HepG2 (cell line): Measurements from ENCODE around the gene PPP2R5D. TPM values are rescaled to one million over a fixed set of nuclear protein-coding genes. Genes with fewer than 3 reads are reported as not detected.
A peak's percentile ranks its signal among the peaks of the same experiment; 100 is the strongest.

Experiments
- GLI4 ChIP-seq: sonication (generic); formaldehyde crosslinking; IDR thresholded peaks from 2 replicates; pipeline ENCODE4 v1.5.1; 2020; ENCODE audit warnings: missing genetic modification reagents, mild to moderate bottlenecking, moderate library complexity, borderline replicate concordance
- HNRNPL ChIP-seq: fragments of 200-400 bp; formaldehyde crosslinking; IDR thresholded peaks from 2 replicates; pipeline ENCODE4 v1.6.1; 2017; ENCODE audit warnings: mild to moderate bottlenecking, low read depth, low read length
- MTF1 ChIP-seq: sonication (generic); formaldehyde crosslinking; IDR thresholded peaks from 2 replicates; pipeline ENCODE4 v1.5.0; 2020; ENCODE audit warnings: missing genetic modification reagents
- MTF2 ChIP-seq: sonication (generic); formaldehyde crosslinking; IDR thresholded peaks from 2 replicates; pipeline ENCODE4 v1.5.0; 2020; ENCODE audit warnings: missing genetic modification reagents, borderline replicate concordance
- NBN ChIP-seq: fragments of 450-650 bp; conservative IDR thresholded peaks from 2 replicates; pipeline ENCODE4 v1.6.1; 2017
- NCOA2 ChIP-seq: sonication (generic); formaldehyde crosslinking; IDR thresholded peaks from 2 replicates; pipeline ENCODE4 v1.8.0; 2022; ENCODE audit warnings: inconsistent platforms
- NR2F1 ChIP-seq, 2 experiments: fragments of 450-650 bp in 1 of 2; formaldehyde crosslinking in 1 of 2; IDR thresholded peaks; 2 replicates each; pipeline versions ENCODE4 v1.5.0 to v1.6.1; 2016 to 2020; ENCODE audit warnings: mild to moderate bottlenecking in 1 of 2, missing compliant biosample characterization in 1 of 2, missing genetic modification reagents in 1 of 2, moderate library complexity in 1 of 2
- POLR2AphosphoS5 ChIP-seq: IDR thresholded peaks from 2 replicates; pipeline ENCODE4 v1.6.1; 2012; ENCODE audit warnings: low read depth, low read length
- RAD21 ChIP-seq: fragments of 450-650 bp; formaldehyde crosslinking; IDR thresholded peaks from 2 replicates; pipeline ENCODE4 v1.5.0; 2020; ENCODE audit warnings: mild to moderate bottlenecking
- REL ChIP-seq: sonication (generic); formaldehyde crosslinking; conservative IDR thresholded peaks from 2 replicates; pipeline ENCODE4 v1.8.0; 2022; ENCODE audit warnings: mild to moderate bottlenecking, missing genetic modification reagents, moderate library complexity
- RORA ChIP-seq: sonication (generic); formaldehyde crosslinking; IDR thresholded peaks from 2 replicates; pipeline ENCODE4 v1.5.0; 2020; ENCODE audit warnings: mild to moderate bottlenecking, missing genetic modification reagents, moderate library complexity
- SMAD9 ChIP-seq: sonication (generic); formaldehyde crosslinking; IDR thresholded peaks from 2 replicates; pipeline ENCODE4 v1.5.1; 2020; ENCODE audit warnings: mild to moderate bottlenecking, missing genetic modification reagents
- SRSF4 ChIP-seq: fragments of 200-400 bp; formaldehyde crosslinking; IDR thresholded peaks from one replicate; pipeline ENCODE4 v1.6.1; 2018; ENCODE audit warnings: mild to moderate bottlenecking, low read depth, low read length, moderate library complexity; ENCODE audit not compliant: poor library complexity, severe bottlenecking
- THYN1 ChIP-seq: sonication (generic); formaldehyde crosslinking; IDR thresholded peaks from 2 replicates; pipeline ENCODE4 v1.8.1; 2023; ENCODE audit warnings: low read depth, mild to moderate bottlenecking, moderate library complexity, missing genetic modification reagents, borderline replicate concordance
- ZNF446 ChIP-seq: sonication (generic); formaldehyde crosslinking; IDR thresholded peaks from 2 replicates; pipeline ENCODE4 v1.5.0; 2020; ENCODE audit warnings: mild to moderate bottlenecking, missing genetic modification reagents
- ZNF607 ChIP-seq: sonication (generic); formaldehyde crosslinking; IDR thresholded peaks from 2 replicates; pipeline ENCODE4 v1.5.1; 2020; ENCODE audit warnings: missing genetic modification reagents, mild to moderate bottlenecking, borderline replicate concordance
- ZNF674 ChIP-seq: sonication (generic); formaldehyde crosslinking; IDR thresholded peaks from 2 replicates; pipeline ENCODE4 v1.5.0; 2020; ENCODE audit warnings: low read depth, mild to moderate bottlenecking, missing genetic modification reagents
- polyA plus RNA-seq, 8 experiments: library from polyadenylated mRNA; depleted of rRNA in 3 of 8; stranded (reverse) in 7 of 8; unstranded in 1 of 8; fragments of >200 nt; fragmentation: Illumina TruSeq in 4 of 8; extraction: Trizol in 4 of 8; gene quantifications; 2 replicates each; pipeline versions ENCODE4 v1.2.1 to v1.2.3, GENCODE V29; 2011 to 2016; ENCODE audit warnings: low read depth in 4 of 8, missing spikeins in 1 of 8, mixed read lengths in 1 of 8; ENCODE audit not compliant: insufficient read depth in 1 of 8
- total RNA-seq, 5 experiments: library from RNA; depleted of rRNA; stranded (reverse); fragments of >200 nt; fragmentation: Illumina TruSeq; extraction: Trizol; gene quantifications; 2 replicates each; pipeline ENCODE4 v1.2.3, GENCODE V29; 2016; ENCODE audit warnings: low read depth in 1 of 5
- TF ChIP-seq, protein P1 (sequence below): sonication (generic); formaldehyde crosslinking; IDR thresholded peaks from 2 replicates; pipeline ENCODE4 v1.4.0; 2020; ENCODE audit warnings: missing genetic modification reagents
- TF ChIP-seq, protein P2 (sequence below): sonication (generic); formaldehyde crosslinking; IDR thresholded peaks from 2 replicates; pipeline ENCODE4 v1.8.1; 2023; ENCODE audit warnings: mild to moderate bottlenecking, moderate library complexity, missing genetic modification reagents
- TF ChIP-seq, protein P3 (sequence below): IDR thresholded peaks from 2 replicates; pipeline ENCODE4 v1.6.1; 2016; ENCODE audit warnings: mild to moderate bottlenecking, missing biosample characterization, missing genetic modification reagents
- TF ChIP-seq, protein P4 (sequence below): sonication (generic); formaldehyde crosslinking; IDR thresholded peaks from 2 replicates; pipeline ENCODE4 v1.4.0; 2020; ENCODE audit warnings: mild to moderate bottlenecking, missing genetic modification reagents
- TF ChIP-seq, protein P5 (sequence below): sonication (generic); formaldehyde crosslinking; IDR thresholded peaks from 2 replicates; pipeline ENCODE4 v1.8.0; 2022; ENCODE audit warnings: missing genetic modification reagents, mild to moderate bottlenecking, inconsistent platforms, borderline replicate concordance

Gene PPP2R5D
- total and polyA plus RNA-seq, 2 of the 13 experiments (the other 11 are each of a cell fraction or from before 2014, with no cell fraction given), result 53.7 to 60.4 TPM

DNA sequence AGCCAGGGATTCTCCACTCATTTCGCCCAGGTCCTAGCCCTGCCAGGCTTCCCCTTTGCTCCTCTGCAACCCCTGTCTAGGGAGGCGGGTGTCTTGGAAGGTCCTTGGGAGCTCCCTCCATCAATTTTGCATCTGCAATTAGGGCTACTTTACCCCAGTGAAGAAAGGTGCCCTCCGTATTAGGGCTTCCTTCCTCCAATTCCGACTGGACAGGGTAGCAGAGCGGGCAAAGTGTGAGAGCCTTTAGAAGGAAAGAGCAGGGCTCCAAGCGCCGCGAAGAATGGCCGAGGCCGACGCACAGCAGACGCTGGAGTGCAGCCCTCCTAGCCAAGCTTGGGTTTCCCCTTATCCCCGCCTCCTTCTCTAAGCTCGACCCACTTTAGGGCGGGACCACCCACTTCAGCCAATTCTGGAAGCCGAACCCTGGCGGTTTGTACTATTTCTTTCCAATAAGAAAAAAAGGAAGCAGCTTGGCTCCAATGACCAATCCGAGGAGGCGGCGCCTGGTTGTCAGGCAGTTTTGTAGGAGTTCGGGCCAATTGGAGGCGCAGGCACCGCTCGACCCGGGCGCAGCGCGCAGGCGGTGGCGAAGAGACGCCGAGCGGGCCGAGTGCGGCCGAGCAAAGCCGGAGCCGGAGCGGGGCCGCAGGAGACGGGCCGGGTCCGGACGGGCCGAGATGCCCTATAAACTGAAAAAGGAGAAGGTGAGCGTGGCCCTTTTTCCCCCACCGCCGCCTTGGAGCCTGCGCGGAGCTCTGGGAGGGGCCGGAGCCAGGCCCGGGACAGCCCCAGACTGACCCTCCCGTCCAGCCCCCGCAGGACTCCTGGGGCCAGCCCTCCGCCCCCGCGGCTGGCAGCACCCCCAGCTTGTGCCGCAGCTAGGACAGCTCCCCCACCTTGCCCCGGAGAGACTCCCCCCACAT, at the start of gene PPP2R5D (continued):
- TF ChIP-seq, protein P1, sequence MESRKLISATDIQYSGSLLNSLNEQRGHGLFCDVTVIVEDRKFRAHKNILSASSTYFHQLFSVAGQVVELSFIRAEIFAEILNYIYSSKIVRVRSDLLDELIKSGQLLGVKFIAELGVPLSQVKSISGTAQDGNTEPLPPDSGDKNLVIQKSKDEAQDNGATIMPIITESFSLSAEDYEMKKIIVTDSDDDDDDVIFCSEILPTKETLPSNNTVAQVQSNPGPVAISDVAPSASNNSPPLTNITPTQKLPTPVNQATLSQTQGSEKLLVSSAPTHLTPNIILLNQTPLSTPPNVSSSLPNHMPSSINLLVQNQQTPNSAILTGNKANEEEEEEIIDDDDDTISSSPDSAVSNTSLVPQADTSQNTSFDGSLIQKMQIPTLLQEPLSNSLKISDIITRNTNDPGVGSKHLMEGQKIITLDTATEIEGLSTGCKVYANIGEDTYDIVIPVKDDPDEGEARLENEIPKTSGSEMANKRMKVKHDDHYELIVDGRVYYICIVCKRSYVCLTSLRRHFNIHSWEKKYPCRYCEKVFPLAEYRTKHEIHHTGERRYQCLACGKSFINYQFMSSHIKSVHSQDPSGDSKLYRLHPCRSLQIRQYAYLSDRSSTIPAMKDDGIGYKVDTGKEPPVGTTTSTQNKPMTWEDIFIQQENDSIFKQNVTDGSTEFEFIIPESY, result no peak
- TF ChIP-seq ZNF607 (CRISPR knock-in tag) (peak; percentile 80), NR2F1 (CRISPR knock-in tag; IDR thresholded peaks at IDR 0.05) (no peak), MTF2 (peak; percentile 38; the same call in 1 of the 2 replicates), REL (CRISPR knock-in tag) (no peak), POLR2AphosphoS5 (peak; percentile 99), ZNF674 (CRISPR knock-in tag) (0 out of 2 replicates have a peak, but pooled peaks have one; percentile 66), GLI4 (CRISPR knock-in tag) (no peak), NCOA2 (CRISPR knock-in tag) (no peak; the same call in 1 of the 2 replicates), NBN (no peak), SMAD9 (CRISPR knock-in tag) (no peak), HNRNPL (peak; percentile 89; the same call in 1 of the 2 replicates), RORA (CRISPR knock-in tag) (no peak), THYN1 (CRISPR knock-in tag) (no peak), MTF1 (peak; percentile 67; the same call in 1 of the 2 replicates), RAD21 (peak; percentile 29; the same call in 1 of the 2 replicates), SRSF4 (no peak), ZNF446 (CRISPR knock-in tag) (peak; percentile 59)
- TF ChIP-seq, protein P2, sequence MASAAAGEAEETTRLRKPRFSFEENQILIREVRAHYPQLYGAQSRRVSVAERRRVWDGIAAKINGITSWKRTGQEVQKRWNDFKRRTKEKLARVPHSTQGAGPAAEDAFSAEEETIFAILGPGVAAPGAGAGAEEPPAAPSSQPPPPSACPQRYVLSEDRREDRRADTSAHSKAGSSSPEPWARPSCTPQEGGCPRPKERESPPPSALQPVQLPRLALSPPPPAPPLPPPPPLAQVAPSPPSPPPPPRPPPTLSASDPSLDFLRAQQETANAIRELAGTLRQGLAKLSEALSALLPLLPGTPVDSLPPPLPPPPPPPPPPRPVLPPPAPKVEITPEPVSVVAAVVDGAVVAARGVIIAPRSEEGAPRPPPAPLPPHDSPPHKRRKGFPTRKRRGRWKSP (CRISPR knock-in tag), result peak; percentile 69; the same call in 1 of the 2 replicates
- TF ChIP-seq, protein P3, sequence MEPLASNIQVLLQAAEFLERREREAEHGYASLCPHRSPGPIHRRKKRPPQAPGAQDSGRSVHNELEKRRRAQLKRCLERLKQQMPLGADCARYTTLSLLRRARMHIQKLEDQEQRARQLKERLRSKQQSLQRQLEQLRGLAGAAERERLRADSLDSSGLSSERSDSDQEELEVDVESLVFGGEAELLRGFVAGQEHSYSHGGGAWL, result 0 out of 2 replicates have a peak, but pooled peaks have one; percentile 67
- TF ChIP-seq, protein P4, sequence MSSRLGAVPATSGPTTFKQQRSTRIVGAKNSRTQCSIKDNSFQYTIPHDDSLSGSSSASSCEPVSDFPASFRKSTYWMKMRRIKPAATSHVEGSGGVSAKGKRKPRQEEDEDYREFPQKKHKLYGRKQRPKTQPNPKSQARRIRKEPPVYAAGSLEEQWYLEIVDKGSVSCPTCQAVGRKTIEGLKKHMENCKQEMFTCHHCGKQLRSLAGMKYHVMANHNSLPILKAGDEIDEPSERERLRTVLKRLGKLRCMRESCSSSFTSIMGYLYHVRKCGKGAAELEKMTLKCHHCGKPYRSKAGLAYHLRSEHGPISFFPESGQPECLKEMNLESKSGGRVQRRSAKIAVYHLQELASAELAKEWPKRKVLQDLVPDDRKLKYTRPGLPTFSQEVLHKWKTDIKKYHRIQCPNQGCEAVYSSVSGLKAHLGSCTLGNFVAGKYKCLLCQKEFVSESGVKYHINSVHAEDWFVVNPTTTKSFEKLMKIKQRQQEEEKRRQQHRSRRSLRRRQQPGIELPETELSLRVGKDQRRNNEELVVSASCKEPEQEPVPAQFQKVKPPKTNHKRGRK, result no peak
- TF ChIP-seq, protein P5, sequence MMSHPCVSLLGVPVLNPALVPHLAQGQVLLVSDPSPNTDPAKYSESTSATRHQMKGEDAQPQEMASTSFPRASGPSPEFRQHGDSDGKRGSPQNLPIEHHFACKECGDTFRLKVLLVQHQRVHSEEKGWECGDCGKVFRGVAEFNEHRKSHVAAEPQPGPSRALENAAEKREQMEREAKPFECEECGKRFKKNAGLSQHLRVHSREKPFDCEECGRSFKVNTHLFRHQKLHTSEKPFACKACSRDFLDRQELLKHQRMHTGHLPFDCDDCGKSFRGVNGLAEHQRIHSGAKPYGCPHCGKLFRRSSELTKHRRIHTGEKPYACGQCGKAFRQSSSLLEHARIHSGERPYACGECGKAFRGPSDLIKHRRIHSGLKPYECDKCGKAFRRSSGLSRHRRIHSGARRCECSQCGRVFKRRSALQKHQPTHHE (CRISPR knock-in tag), result peak; percentile 80; the same call in 1 of the 2 replicates
